ENCODE data around the gene GNE. TPM values are rescaled to one million over a fixed set of nuclear protein-coding genes. Genes with fewer than 3 reads are reported as not detected.

GNE gene
- total and polyA plus RNA-seq, 2 of the 8 experiments (the other 6 are each of a cell fraction or from before 2014, with no cell fraction given): 5.1 to 11.1 TPM

GRCh38 chr9:36218411-36218901 is 39.8 kb downstream of the GNE start:
- 92% methylated on average over 7 of the region's 7 CpGs; no CpG with 5 or more reads in 1 of the 2 experiments for WGBS, 2 experiments (ENCODE audit: extremely low coverage in 1 of 2, insufficient coverage in 1 of 2, insufficient read length in 1 of 2, insufficient replicate concordance in 2 of 2, low coverage in 1 of 2, low lambda C conversion rate in 2 of 2, missing lambda C conversion rate in 1 of 2)
- no peak for TF ChIP-seq ASH2L (IDR thresholded peaks at IDR 0.05; ENCODE audit: low read length)
- TF ChIP-seq TAF1 (IDR thresholded peaks at IDR 0.05; ENCODE audit: low read depth, low read length): no peak
- no peak for TF ChIP-seq CEBPB (IDR thresholded peaks at IDR 0.05; ENCODE audit: low read depth, low read length)
- no peak for TF ChIP-seq MAFK (IDR thresholded peaks at IDR 0.05; ENCODE audit: low read depth, low read length)
- TF ChIP-seq ATF2 (IDR thresholded peaks at IDR 0.05; ENCODE audit: low read length): no peak
- TF ChIP-seq CTCF (IDR thresholded peaks at IDR 0.05; ENCODE audit: control extremely low read depth in 1 of 3, insufficient read depth in 1 of 3, low read depth in 1 of 3, low read length in 3 of 3): no peak
- TF ChIP-seq YY1 (IDR thresholded peaks at IDR 0.05; ENCODE audit: low read depth, low read length): no peak
- TF ChIP-seq TAF7 (optimal IDR thresholded peaks at IDR 0.05; ENCODE audit: borderline replicate concordance, low read depth, low read length): no peak
- TF ChIP-seq HDAC2 (IDR thresholded peaks at IDR 0.05; ENCODE audit: borderline replicate concordance in 1 of 2, low read depth in 2 of 2, low read length in 2 of 2): no peak
- no peak for TF ChIP-seq POLR2A (IDR thresholded peaks at IDR 0.05; ENCODE audit: control extremely low read depth in 1 of 2, low read depth in 2 of 2, low read length in 2 of 2)

More at GRCh38 chr9:36218411-36218901, 39.8 kb downstream of the GNE start:
- no peak overlapping the region for H2AFZ ChIP-seq (ENCODE audit: low read length)
- H2BK120ac ChIP-seq (replicated peaks; ENCODE audit: low read depth, low read length): no peak overlapping the region
- H2BK5ac ChIP-seq (ENCODE audit: low read depth, low read length): no peak overlapping the region
- DNase-seq (ENCODE audit: low read depth in 1 of 2, low spot score in 2 of 2) (no peak), FAIRE-seq (no peak)
- no peaks in the 10 kb centered on the region for H3K4me1 ChIP-seq (replicated peaks in 1 of 4; ENCODE audit: control insufficient read depth in 3 of 4, insufficient read depth in 4 of 4, low read length in 3 of 4)
- H3K4ac ChIP-seq (replicated peaks; ENCODE audit: insufficient read length, low read depth, low read length): no peak overlapping the region
- no peaks in the 10 kb centered on the region; a peak in 2 of 4 replicates for H3K79me2 ChIP-seq (ENCODE audit: control insufficient read depth in 1 of 2, insufficient read depth in 2 of 2, low read length in 2 of 2)
- no peak overlapping the region for H3K4me2 ChIP-seq (ENCODE audit: insufficient read depth in 1 of 2, low read depth in 2 of 2, low read length in 2 of 2)
- H3K4me3 ChIP-seq (ENCODE audit: extremely low read depth in 1 of 4, insufficient read depth in 2 of 4, low read depth in 3 of 4, low read length in 4 of 4): no peak overlapping the region
- H3K79me1 ChIP-seq (ENCODE audit: low read depth, low read length): peaks cover 9% of the 10 kb centered on the region
- no peak overlapping the region for H4K5ac ChIP-seq (ENCODE audit: insufficient read length, low read depth, low read length)
- H3K27me3 ChIP-seq (replicated peaks in 1 of 4; ENCODE audit: control insufficient read depth in 3 of 4, extremely low read depth in 1 of 4, insufficient read depth in 3 of 4, low read length in 3 of 4): no peaks in the 10 kb centered on the region
- H3K23ac ChIP-seq (ENCODE audit: insufficient read length): no peak overlapping the region
- H3K56ac ChIP-seq (replicated peaks; ENCODE audit: insufficient read length, low read depth, low read length): no peak overlapping the region
- H4K91ac ChIP-seq (replicated peaks; ENCODE audit: insufficient read length, low read length): no peak overlapping the region
- H2BK20ac ChIP-seq (ENCODE audit: low read length): no peak overlapping the region
- no peak overlapping the region for H3K14ac ChIP-seq (ENCODE audit: insufficient read length)
- H2BK15ac ChIP-seq (ENCODE audit: low read length): no peak overlapping the region
- peaks cover 7 to 43% (median 31%) of the 10 kb centered on the region in 4 experiments for H3K36me3 ChIP-seq (ENCODE audit: control insufficient read depth in 2 of 4, insufficient read depth in 4 of 4, low read length in 3 of 4)
- H3K23me2 ChIP-seq (ENCODE audit: low read depth, low read length): no peaks in the 10 kb centered on the region
- H2BK12ac ChIP-seq (ENCODE audit: low read depth, low read length): no peak overlapping the region
- peaks cover 2 to 7% of the 10 kb centered on the region in 2 experiments for H4K20me1 ChIP-seq (replicated peaks in 1 of 2; ENCODE audit: control insufficient read depth in 1 of 2, insufficient read depth in 2 of 2, low read length in 2 of 2)
- no peak overlapping the region for H3K27ac ChIP-seq (ENCODE audit: low read depth, low read length)
- CTCF ChIA-PET (ENCODE audit: partially characterized antibody): no interaction called here
- H2AK5ac ChIP-seq (ENCODE audit: low read depth, low read length): no peak overlapping the region
- POLR2A ChIA-PET (ENCODE audit: partially characterized antibody): no interaction called here
- no peak overlapping the region; the same call in 1 of the 2 replicates for H4K8ac ChIP-seq (ENCODE audit: extremely low read depth, insufficient read depth, low read length)
- no peak overlapping the region for H3K18ac ChIP-seq (ENCODE audit: extremely low read depth, low read length)
- no peak overlapping the region for H3K9ac ChIP-seq (replicated peaks in 1 of 4; ENCODE audit: extremely low read depth in 1 of 4, low read depth in 3 of 4, low read length in 3 of 4)
- peaks cover 0 to 3% of the 10 kb centered on the region in 2 experiments; a peak in 1 of 4 replicates for H3K9me3 ChIP-seq (ENCODE audit: insufficient read depth in 2 of 2, low read depth in 1 of 2, low read length in 1 of 2)

Measured in H1 (cell line).